Ishikawa (cell line): ENCODE measurements around the gene IL18R1.

ENCODE experiments used
- CEBPB ChIP-seq: IDR thresholded peaks from 2 replicates; pipeline ENCODE4 v1.6.1; 2012
- CREB1 ChIP-seq: IDR thresholded peaks from 2 replicates; pipeline ENCODE4 v1.6.1; 2012; ENCODE audit warnings: low read depth
- EGR1 ChIP-seq: IDR thresholded peaks from 2 replicates; pipeline ENCODE4 v1.6.1; 2012
- EP300 ChIP-seq: IDR thresholded peaks from 2 replicates; pipeline ENCODE4 v1.6.1; 2012; ENCODE audit warnings: borderline replicate concordance
- FOXM1 ChIP-seq: IDR thresholded peaks from 2 replicates; pipeline ENCODE4 v1.6.1; 2012; ENCODE audit warnings: low read depth, borderline replicate concordance
- NFIC ChIP-seq: IDR thresholded peaks from 2 replicates; pipeline ENCODE4 v1.6.1; 2012
- RAD21 ChIP-seq: IDR thresholded peaks from 2 replicates; pipeline ENCODE4 v1.6.1; 2012; ENCODE audit warnings: low read depth
- TAF1 ChIP-seq: IDR thresholded peaks from 2 replicates; pipeline ENCODE4 v1.6.1; 2012; ENCODE audit warnings: low read depth, mild to moderate bottlenecking
- TCF12 ChIP-seq: IDR thresholded peaks from 2 replicates; pipeline ENCODE4 v1.6.1; 2012; ENCODE audit warnings: low read depth
- TEAD4 ChIP-seq: IDR thresholded peaks from 2 replicates; pipeline ENCODE4 v1.6.1; 2012
- YY1 ChIP-seq: IDR thresholded peaks from 2 replicates; pipeline ENCODE4 v1.6.1; 2012; ENCODE audit warnings: low read depth
- ZBTB7A ChIP-seq: IDR thresholded peaks from 2 replicates; pipeline ENCODE4 v1.6.1; 2012; ENCODE audit warnings: low read depth
- TF ChIP-seq, protein P1 (sequence below): IDR thresholded peaks from 2 replicates; pipeline ENCODE4 v1.6.1; 2012
- TF ChIP-seq, protein P2 (sequence below): IDR thresholded peaks from 2 replicates; pipeline ENCODE4 v1.6.1; 2012
- TF ChIP-seq, protein P3 (sequence below): IDR thresholded peaks from 2 replicates; pipeline ENCODE4 v1.6.1; 2012; ENCODE audit warnings: low read depth, mild to moderate bottlenecking

The IL18R1 gene

DNA sequence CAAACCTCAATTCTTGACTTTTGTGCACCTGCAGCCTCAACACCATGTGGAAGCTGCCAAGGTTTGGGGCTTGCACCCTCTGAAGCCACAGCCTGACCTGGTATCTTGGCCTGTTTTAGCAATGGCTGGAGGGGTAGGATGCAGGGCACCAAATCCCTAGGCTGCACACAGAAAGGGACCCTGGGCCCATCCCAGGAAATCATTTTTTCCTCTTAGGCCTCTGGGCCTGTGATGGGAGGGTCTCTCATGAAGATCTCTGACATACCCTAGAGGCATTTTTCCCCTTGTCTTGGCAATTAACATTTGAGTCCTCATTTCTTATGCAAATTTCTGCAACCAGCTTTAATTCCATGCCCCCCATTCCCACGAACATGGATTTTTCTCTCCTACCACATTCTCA, 10.2 kb downstream of the IL18R1 start:
- TF ChIP-seq EGR1 (no peak), FOXM1 (no peak), TCF12 (no peak), YY1 (no peak), TAF1 (no peak)
- TF ChIP-seq, protein P1, sequence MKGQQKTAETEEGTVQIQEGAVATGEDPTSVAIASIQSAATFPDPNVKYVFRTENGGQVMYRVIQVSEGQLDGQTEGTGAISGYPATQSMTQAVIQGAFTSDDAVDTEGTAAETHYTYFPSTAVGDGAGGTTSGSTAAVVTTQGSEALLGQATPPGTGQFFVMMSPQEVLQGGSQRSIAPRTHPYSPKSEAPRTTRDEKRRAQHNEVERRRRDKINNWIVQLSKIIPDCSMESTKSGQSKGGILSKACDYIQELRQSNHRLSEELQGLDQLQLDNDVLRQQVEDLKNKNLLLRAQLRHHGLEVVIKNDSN = no peak
- TF ChIP-seq, protein P2, sequence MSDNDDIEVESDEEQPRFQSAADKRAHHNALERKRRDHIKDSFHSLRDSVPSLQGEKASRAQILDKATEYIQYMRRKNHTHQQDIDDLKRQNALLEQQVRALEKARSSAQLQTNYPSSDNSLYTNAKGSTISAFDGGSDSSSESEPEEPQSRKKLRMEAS = no peak

DNA sequence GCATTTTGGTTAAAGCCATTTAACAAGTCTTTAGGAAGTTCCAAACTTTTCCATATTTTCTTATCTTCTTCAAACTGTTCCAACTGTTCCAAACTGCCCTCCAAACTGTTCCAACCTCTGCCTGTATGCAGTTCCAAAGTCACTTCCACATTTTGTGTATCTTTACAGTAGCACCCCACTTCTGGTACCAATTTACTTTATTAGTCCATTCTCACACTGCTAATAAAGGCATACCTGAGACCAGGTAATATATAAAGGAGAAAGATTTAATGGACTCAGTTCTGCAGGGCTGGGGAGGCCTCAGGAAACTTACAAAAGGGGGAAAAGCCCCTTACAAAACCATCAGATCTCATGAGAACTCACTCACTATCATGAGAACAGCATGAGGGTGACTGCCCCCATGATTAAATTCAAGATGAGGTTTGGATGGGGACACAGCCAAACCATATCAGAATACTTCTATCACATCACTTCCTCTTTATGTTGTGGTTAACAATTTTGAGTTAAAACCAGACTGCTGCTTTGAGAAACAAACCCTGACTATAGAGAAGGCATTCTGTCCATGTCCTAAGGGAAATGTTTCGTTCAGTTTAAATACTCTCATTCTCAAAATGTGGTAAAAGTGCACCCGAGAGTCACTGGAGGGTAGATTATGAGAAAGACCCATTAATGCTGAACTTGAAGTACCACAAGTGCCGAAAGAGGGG, 11.0 kb downstream of the IL18R1 start:
- TF ChIP-seq, protein P3, sequence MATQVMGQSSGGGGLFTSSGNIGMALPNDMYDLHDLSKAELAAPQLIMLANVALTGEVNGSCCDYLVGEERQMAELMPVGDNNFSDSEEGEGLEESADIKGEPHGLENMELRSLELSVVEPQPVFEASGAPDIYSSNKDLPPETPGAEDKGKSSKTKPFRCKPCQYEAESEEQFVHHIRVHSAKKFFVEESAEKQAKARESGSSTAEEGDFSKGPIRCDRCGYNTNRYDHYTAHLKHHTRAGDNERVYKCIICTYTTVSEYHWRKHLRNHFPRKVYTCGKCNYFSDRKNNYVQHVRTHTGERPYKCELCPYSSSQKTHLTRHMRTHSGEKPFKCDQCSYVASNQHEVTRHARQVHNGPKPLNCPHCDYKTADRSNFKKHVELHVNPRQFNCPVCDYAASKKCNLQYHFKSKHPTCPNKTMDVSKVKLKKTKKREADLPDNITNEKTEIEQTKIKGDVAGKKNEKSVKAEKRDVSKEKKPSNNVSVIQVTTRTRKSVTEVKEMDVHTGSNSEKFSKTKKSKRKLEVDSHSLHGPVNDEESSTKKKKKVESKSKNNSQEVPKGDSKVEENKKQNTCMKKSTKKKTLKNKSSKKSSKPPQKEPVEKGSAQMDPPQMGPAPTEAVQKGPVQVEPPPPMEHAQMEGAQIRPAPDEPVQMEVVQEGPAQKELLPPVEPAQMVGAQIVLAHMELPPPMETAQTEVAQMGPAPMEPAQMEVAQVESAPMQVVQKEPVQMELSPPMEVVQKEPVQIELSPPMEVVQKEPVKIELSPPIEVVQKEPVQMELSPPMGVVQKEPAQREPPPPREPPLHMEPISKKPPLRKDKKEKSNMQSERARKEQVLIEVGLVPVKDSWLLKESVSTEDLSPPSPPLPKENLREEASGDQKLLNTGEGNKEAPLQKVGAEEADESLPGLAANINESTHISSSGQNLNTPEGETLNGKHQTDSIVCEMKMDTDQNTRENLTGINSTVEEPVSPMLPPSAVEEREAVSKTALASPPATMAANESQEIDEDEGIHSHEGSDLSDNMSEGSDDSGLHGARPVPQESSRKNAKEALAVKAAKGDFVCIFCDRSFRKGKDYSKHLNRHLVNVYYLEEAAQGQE = no peak
- TF ChIP-seq, protein P1 = no peak
- TF ChIP-seq RAD21 (no peak), EP300 (no peak), TAF1 (no peak)

DNA sequence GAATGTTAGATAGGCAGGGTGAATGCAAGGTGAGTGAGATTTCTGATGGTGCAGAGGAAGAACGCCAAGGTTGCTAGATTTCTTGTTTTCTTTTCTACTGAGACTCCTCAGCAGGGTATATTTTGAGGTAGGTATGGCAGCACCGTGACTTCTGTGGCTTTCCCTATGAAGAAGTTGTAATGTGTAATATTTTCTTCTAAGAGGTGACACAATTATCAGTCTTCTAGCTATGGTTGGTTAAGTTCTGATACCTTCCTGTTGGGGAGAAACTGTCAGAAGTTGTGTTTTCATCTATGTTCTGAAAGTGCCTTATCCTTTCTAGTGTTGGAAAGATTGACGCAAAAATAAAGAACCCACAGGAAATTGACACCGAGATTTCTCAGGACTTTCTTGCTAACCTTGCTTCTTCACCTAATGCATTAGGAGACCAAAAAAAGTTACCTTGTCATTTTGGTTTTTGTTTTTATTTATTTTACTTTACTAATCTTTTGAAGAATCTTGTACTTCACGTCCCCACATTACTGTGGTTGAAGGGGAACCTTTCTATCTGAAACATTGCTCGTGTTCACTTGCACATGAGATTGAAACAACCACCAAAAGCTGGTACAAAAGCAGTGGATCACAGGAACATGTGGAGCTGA, 11.9 kb downstream of the IL18R1 start:
- TF ChIP-seq TEAD4 (no peak), RAD21 (no peak), FOXM1 (no peak), CEBPB (no peak)

DNA sequence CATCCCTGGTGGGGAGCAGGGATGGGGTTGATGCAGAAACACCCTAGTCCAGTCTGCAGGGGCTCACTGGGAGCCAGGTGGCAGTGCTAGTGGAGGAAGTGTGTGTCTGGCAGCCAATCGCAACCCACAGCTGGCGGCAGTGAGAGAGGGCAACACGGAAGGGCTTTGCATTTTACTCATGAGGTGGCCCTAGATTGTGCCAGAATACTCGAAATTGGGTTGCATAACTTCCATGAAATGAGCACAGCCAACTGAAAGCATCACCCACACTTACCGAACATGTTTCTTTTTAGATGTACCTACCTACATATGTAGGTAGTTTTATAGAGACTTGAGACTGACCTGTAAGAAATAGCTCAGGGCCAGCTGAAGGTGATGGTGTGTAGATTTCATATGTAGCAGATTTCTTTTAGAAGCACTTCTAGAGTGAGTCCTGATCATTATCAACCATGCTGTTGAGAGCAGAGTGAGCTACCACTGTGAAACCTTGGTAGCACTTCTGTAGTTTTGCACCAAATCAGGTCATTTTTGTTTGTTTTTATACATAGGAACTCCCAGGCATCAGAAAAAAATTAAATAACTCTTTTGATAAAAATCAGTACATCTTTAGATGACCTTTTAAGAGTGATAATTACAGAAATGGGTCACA, 13.0 kb downstream of the IL18R1 start:
- TF ChIP-seq TEAD4 = no peak
- TF ChIP-seq, protein P3 = no peak
- no peak for TF ChIP-seq NFIC
- TF ChIP-seq EGR1 = no peak
- TF ChIP-seq FOXM1 = no peak
- TF ChIP-seq CREB1 = no peak
- TF ChIP-seq, protein P2 = no peak
- no peak for TF ChIP-seq CEBPB
- TF ChIP-seq ZBTB7A = no peak
- no peak for TF ChIP-seq TCF12
- TF ChIP-seq, protein P1 = no peak
- no peak for TF ChIP-seq TAF1
- TF ChIP-seq YY1 = no peak
- TF ChIP-seq EP300 = no peak
- no peak for TF ChIP-seq RAD21

DNA sequence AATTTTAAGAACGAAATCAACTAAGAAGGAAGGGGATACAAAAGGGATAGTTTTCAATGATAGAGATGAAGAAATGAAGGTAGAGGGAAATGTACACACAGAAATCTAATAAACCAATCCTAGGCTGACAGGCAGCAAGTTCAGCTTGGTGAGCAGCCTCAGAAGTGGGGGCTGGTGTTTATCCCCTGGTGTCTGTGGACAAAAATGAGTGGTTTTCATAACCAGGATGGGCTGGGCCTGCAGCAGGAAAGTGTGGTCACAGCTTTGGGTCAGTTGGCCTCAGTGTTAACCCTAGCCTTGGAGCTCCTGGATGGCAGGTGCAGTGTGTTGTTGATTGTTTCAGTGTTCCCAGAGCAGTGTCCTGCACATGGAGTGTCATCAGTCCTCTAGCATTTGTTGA, 14.3 kb downstream of the IL18R1 start:
- no peak for TF ChIP-seq NFIC

DNA sequence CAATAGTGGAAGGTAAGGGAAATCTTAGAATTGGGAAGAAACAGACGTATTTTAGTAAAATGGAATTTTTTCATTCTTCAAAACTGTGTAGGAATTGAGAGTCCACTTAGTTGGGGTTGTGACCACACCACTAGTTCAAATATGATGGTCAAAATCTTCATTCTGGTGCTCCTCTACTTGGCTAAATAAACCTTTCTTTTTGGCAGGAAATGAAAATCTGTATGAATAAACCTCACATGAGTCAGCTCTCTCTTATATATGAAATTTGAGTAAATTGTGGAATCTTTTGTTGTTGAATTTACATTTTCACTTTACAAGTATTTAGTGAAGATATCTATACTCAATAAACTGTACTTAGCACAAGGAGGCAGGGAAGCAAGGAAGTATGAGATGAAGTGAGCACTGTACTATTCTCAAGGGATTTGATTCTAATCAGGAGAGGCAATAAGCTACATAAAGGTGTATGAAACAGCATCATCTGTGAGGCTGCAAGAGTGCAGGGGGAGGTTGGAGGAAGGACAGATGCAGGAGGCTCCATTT, 20.5 kb downstream of the IL18R1 start:
- TF ChIP-seq, protein P1 = no peak
- TF ChIP-seq TCF12 (no peak), TAF1 (no peak), NFIC (no peak), EP300 (no peak), ZBTB7A (no peak)
- TF ChIP-seq, protein P2 = no peak
